Activated naive CD8-positive, alpha-beta T cell treated with anti-CD3 and anti-CD28 coated beads for 36 hours (primary cell): ENCODE measurements around the gene CCNQ. TPM values are rescaled to one million over a fixed set of nuclear protein-coding genes. Genes with fewer than 3 reads are reported as not detected.

ENCODE experiments used
- DNase-seq: peaks from one replicate; pipeline ENCODE4 v3.0.0; 2021
- H3K27ac Mint-ChIP-seq: one replicate; pipeline ENCODE4 v1.8.0; 2022; ENCODE audit warnings: mild to moderate bottlenecking, moderate library complexity, mixed read lengths
- H3K27me3 Mint-ChIP-seq: one replicate; pipeline ENCODE4 v1.8.0; 2022; ENCODE audit warnings: mild to moderate bottlenecking, mixed read lengths
- H3K36me3 Mint-ChIP-seq: one replicate; pipeline ENCODE4 v1.8.0; 2021; ENCODE audit warnings: mild to moderate bottlenecking, mixed read lengths
- H3K4me1 Mint-ChIP-seq: one replicate; pipeline ENCODE4 v1.8.0; 2021; ENCODE audit warnings: mixed read lengths
- H3K4me3 Mint-ChIP-seq: one replicate; pipeline ENCODE4 v1.8.0; 2022; ENCODE audit warnings: mild to moderate bottlenecking, moderate library complexity, mixed read lengths
- H3K9me3 Mint-ChIP-seq: one replicate; pipeline ENCODE4 v1.8.0; 2022; ENCODE audit warnings: mixed read lengths
- total RNA-seq, 2 experiments: library from RNA; stranded (reverse); gene quantifications; one replicate each; pipeline ENCODE4 v1.2.3, GENCODE V29; 2021

CCNQ gene
- total RNA-seq, 2 experiments from 2014 or later = 24.8 to 25.5 TPM

GRCh38 chrX:153538424-153538823 lies 60.5 kb downstream of the CCNQ start:
- no peak for DNase-seq
- Mint-ChIP-seq H3K27ac (no peak overlapping the region), H3K27me3 (no peaks in the 10 kb centered on the region), H3K4me3 (no peak overlapping the region), H3K4me1 (no peaks in the 10 kb centered on the region), H3K9me3 (no peaks in the 10 kb centered on the region), H3K36me3 (no peaks in the 10 kb centered on the region)

Other genes with a start within 250 kb of the CCNQ start
- not detected for gene PNMA6E, start 197.8 kb downstream of the CCNQ start, total RNA-seq
- gene ZFP92, start 187.7 kb downstream of the CCNQ start, total RNA-seq = 1 to 10 TPM; 1.3 to 1.5 TPM
- gene TREX2, start 153.1 kb downstream of the CCNQ start, total RNA-seq = 1 to 10 TPM; 1.8 to 2.1 TPM
- 10 to 100 TPM; 66.4 to 67.2 TPM for gene HAUS7, start 128.6 kb downstream of the CCNQ start, total RNA-seq
- not detected for gene BGN, start 104.2 kb downstream of the CCNQ start, total RNA-seq
- gene ATP2B3, start 81.5 kb downstream of the CCNQ start, total RNA-seq = not detected
- under 1 TPM; 0.08 to 0.23 TPM for gene DUSP9, start 48.1 kb upstream of the CCNQ start, total RNA-seq
- 1 to 10 TPM; 1.0 to 1.2 TPM for gene PNCK, start 74.7 kb upstream of the CCNQ start, total RNA-seq
- under 1 TPM; 0.68 to 0.70 TPM for gene SLC6A8, start 88.8 kb upstream of the CCNQ start, total RNA-seq
- gene BCAP31, start 125.2 kb upstream of the CCNQ start, total RNA-seq = 100 to 1,000 TPM; 103 to 109 TPM
- gene ABCD1, start 125.7 kb upstream of the CCNQ start, total RNA-seq = 1 to 10 TPM; 4.1 to 4.3 TPM
- gene PLXNB3, start 165.1 kb upstream of the CCNQ start, total RNA-seq = 1 to 10 TPM; 2.8 to 4.2 TPM
- not detected for gene SRPK3, start 181.9 kb upstream of the CCNQ start, total RNA-seq
- 10 to 100 TPM; 55.9 to 58.1 TPM for gene IDH3G, start 195.2 kb upstream of the CCNQ start, total RNA-seq
- 100 to 1,000 TPM; 133 to 145 TPM for gene SSR4, start 195.5 kb upstream of the CCNQ start, total RNA-seq
- under 1 TPM; 0.38 to 0.70 TPM for gene PDZD4, start 231.4 kb upstream of the CCNQ start, total RNA-seq